GM18858 (cell line): ENCODE data around the gene CAVIN3.
A peak's percentile ranks its signal among the peaks of the same experiment; 100 is the strongest.

Source experiments
- ATAC-seq: cut with Tn5 transposase; IDR thresholded peaks from one replicate; pipeline ENCODE4 v1.9.1; 2021; ENCODE audit not compliant: unreplicated experiment

Gene CAVIN3, protein sequence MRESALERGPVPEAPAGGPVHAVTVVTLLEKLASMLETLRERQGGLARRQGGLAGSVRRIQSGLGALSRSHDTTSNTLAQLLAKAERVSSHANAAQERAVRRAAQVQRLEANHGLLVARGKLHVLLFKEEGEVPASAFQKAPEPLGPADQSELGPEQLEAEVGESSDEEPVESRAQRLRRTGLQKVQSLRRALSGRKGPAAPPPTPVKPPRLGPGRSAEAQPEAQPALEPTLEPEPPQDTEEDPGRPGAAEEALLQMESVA

DNA sequence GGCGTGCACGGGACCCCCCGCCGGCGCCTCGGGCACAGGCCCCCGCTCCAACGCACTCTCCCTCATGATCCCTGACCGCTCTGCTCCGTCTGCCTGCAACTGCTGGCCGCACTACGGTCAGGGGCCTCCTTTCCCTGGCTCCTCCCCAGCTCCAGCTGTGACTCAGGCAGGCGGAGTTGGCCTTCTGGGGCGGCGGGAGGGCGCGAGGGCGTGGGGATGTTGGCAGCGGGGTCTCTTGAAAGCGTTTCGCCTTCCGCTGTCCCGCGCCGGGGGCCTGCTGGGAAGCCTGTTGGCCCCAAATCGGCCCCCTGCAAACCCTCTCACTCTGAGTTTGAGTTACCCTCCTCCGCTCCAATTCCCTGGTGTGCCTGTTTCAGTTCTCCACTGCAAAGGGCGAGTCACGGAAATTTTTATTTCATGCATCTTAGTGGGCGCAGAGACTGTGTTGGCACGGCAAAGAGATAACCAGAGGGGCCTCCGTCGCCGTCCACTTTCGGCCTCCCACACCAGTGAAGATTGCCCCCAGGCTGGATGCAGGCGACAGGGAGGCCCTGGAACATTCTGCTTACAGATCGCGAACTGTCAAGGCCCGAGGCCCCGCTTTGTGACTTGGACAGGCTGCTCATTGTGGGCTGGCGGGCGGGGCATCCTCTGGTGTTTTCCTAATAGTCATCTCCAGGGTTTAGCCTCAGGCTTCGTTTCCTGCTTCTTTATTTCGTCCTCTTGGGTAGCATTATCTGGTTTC lies at the start of gene CAVIN3:
CAVIN3 (minus strand) TSS at position 91 of the 745 bp plus-strand sequence; CDS start at position 66, 25 bp downstream.
- peak; percentile 51 for ATAC-seq

DNA sequence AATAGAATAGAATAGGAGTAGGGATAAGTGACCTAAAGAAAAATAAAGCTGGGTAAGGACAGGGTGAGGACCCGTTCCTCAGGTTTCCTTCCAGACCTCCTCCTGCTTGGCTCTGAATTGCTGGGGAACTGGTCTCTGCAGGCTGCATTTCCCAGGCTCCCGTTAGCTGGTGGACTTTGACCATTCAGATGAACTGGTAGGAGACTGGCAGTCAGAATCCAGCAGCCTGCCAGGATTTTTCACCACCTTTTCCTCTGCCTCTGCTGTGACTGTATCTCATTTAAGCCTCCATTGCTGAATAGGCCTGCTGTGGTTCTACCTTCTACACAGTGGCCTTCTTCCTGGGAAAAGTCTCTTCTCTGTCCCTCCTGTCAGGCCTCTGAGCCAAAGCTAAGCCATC lies 45.4 kb upstream of the CAVIN3 start:
- no peak for ATAC-seq

DNA sequence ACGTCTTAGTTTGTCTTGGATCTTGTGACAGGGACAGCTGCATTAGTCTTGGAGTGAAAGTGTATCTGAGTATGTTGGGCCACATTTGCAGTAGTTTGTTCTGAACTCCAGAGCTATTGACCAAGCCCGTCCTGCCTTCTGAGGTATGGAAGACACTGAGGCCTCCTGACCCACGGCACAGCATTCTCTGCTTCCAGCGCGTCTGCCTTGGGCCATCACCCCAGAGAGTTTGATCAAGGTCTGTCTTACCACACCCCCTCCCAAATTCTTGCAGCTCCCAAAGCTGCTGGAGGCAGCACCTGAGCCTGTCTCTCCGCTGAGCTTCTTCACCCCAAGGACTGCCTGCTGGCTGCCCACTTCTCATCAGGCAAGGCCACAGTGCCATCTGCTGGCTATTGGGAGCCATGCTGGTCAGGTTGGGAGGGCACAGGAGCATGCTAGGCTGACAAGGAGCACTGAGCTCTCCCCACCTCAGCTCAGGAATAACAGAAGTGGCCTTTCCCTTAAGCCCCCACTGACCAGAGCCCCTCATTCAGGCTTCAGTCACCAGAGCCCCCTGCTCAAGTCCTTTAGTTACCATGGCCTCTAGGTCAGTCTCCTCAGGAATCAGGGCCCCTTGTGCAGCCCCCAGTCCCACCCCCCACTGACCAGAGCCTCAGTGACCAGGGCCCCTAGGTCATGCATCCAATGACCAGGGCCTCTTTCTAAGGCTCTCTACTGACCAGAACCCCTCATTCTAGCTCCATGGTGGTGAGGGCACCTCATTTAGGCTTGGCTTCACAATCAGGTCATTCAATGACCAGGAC lies 42.8 kb upstream of the CAVIN3 start:
- ATAC-seq, result no peak

DNA sequence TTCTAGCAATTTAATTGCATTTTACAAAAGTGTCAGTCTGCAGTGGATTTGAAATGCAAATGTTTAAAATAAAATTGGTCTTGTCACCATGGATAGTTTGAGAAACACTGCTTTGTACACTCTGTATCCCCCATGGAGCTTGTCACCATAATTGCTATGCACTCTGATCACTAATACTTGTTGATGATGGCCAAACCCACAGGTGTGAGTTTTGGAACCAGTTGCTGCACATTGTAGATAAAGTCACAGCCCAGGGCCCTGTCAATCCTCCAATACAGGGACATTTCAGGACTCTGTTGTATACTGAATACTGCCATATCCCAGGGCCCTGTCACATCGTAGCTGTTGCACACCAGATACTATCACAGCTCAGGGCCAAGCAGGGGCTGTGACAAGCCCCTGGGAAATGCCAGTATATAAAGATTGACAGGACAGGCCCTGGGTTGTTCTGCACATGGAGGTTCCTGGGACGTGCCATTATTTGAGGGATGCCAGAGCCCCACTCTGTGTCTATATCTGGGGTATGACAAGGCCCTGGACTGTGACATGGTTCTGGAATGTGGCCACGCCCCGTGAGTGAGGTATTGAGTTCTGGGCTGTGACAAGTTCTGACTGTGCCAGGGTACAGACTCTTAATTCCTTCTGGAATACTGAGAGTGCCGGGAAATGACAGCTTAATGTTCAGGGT lies 42.0 kb upstream of the CAVIN3 start:
- ATAC-seq, result no peak

DNA sequence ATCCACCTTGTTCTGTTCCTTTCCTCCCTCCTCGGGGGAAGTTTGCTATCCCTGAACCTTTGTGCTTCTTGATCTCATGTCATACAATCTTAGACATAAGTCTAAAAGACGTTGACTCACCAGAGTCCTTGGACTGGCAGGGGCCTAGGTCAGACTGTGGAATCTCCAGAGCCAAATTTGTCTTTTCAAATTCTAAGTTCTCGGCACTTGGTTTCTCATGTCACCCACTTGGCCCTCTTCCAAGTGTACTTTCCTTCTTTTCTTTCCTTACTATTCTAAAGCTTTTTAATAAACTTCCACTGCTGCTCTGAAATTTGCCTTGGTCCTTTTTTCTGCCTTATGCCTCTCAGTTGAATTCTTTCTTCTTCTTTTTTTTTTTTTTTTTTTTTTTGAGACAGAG lies 39.9 kb upstream of the CAVIN3 start:
- no peak for ATAC-seq

DNA sequence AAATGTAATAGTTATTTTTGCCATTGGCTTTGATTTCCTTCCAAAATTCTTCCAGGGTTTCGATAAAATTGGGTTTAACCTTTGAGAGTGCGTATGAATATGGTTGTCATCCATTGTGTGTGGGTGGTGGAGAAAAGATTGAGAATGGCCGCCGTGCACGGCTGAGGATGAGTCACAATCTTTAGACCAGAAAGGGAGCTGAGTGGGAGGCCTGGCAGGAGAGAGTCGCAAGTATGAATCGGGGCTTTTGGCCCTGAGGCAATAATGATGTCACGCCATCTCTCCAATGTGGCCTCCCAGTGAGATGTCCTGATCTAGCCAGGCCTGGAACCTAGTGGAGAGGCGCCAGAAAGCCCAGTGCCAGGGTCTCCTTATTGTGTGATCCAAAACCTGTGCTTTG lies 36.9 kb upstream of the CAVIN3 start:
- ATAC-seq, result no peak

DNA sequence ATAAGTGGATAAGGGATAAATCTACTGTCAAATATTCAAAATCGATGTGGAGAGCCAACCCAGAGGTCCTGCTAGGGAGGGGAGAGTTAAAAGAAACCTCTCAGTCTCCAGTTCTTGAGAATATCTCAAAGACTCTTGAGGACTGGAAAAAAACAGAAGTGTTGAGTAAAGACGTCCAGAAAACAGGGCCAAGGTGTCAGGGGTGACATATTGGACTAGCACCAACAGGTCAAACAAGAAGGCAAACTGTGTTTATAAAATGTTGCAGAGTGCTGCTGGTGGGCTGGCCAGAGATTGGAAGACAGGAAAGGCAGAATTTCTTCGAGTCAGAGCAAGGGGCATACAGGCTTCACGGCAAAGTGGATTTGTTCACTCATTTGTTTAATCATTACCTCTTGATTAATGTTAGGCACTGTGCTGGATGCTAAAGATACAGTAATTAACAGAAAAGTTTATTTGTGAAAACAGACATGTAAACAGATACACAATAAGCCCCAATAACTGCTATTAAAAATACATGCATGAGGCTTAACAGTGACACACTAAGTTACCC lies 36.3 kb upstream of the CAVIN3 start:
- no peak for ATAC-seq

DNA sequence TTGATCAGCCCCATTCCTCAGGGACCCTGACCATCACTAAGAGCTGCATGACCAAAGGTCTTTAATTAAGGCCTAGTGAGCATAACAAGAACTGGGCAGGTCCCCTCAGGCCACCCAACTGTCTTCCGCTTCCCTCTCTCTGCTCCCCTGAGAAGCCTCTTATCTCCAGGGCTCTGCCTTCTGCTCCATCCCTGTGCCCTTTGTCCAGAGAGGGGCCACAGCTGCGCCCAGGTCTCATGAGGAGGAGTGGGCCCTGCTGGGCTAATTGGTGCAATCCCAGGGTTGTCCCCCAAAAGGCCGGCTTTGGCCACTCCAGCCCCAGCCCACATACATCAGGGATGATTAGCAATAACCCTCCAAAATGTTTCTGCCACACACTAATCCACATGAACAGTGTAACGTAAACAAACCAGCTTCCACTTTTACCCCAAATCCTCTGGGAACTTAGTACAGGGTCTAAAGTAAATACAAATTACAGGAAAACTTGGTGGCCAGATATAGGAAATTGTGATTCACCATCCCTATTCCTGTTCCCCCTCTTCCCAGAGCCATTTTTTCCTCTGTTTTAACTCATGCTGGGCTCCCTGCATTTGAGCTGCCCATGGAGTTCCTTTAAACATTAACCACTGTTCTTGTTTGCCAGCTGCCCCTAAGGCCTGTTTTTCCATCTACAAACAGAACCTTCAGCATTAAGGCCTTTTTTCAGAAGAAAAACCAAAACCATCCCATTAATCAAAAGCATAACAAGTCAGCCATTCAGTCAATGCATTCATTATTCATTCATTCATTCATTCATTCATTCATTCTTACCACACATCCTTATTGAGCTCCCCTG lies 34.6 kb upstream of the CAVIN3 start:
- no peak for ATAC-seq

DNA sequence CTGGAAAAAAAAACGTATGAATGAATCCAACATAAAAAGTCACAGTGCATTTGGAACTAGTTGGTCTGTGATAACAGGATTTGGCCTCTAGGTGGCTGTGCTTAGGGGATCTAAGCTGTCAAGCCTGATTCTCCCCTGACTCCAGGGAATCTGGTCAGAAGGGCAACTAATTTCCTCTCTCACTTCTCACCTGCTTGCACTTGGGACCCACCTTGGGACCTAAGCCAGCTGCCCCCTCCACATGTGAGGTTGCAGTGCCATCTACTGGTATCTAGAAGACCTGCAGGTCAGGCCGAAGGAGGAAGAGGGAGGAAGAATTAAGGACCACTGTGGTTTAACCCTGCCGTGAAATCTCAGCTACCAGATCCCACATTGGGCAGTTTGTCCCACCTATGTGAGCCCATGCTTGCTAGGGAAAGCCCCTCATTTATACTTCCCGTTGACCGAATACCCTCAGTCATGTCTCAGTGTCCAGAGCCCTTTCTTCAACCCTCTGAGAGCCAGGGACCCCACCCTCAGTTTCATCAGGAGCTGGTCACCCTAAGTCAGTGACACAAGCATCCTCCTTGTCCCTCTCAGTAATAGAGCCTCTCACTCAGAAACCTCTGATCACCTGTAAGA lies 33.2 kb upstream of the CAVIN3 start:
- ATAC-seq, result peak; percentile 77

DNA sequence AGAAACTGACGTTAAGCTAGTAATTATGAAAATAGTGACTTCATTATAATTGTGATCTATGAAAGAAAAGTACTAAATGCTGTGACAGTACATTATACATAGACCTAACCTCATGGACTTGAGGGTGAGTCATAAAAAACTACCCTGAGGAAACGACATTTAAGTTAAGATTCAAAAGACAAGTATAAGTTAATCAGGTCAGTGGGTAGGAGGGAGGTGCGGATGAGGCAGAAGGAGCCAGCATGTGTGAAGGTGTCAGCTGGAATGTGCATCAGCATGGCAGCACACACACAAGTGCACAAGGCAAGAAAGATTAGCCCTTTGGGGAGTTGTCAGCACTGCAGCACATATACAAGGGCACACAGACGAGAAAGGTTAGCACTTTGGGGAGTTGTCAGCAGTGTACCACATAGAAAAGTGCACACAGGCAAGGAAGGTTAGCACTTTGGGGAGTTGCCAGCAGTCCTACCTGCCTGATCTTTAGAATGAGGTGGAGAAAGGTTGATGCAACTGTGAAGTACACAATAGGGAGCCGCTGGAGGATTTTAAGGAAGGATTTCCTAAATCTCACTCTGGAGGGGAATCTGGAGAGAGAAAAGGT lies 31.6 kb upstream of the CAVIN3 start:
- ATAC-seq, result no peak

DNA sequence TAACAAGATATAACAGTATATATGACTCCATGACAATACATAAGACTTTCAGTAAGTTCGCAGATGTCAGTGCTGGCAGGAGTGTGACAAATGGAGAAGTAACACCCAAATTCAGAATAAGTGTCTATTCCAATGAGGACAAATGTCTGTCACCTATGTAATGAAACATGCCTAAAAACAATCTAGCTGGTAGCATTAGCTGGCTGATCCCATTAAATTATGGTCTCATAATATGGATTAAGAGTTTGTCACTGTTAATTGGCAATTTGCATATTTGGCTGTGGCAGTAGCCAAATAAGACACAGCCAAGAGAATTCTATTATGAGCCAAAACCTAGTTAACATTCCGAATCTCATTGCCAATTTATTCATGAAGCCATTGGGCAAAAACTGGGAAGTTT lies 30.2 kb upstream of the CAVIN3 start:
- ATAC-seq, result no peak

DNA sequence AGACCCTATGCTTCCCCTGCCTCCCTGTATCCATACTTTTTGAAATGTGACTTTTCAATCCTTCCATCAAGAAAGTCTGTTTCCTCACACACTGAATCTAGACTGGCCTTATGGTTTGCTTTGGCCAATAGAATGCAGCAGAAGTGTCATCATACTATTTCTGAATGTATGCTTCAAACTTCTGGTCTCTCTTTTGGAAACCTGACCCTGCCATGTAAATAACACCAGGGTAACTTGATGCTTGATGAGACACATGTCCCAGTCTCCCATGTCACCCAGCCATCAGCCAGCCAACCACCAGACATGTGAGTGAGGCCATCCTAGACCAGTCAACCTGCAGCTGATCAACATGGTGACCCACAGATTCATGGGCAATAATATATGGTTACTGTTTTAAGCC lies 29.7 kb upstream of the CAVIN3 start:
- ATAC-seq, result no peak

DNA sequence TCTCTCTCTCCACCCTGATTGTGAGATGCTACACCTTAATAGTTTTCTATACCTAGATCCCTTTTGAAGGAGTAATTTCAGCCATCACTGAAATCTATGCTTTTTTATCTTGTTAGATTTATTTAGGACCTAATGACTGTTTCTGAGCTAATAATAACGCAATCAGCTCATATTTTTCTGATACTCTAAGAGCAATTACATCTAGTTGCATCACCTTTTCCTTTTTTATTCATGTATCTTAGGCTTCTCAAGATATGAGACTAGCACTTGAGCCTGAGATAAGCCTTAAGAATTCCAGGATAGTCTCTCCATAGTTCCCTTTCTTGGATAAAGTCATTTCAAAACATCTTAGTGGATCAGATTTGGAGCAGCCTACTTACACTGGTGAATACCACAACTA lies 25.1 kb upstream of the CAVIN3 start:
- no peak for ATAC-seq

DNA sequence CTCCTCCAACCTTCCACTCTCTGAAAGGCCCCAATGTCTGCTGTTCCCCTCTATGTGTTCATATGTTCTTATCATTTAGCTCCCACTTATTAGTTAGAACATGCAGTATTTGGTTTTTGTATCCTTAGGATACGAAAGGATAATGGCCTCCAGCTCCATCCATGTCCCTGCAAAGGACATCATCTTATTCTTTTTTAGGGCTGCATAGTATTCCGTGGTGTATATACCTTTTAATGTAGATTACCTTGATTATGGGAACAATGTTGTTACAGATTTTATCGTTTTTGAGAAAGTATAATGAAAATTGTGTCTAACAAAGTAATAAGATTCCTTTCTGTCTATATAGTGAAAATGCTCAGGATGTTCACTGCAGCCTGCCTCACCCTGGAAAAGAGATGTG lies 16.0 kb upstream of the CAVIN3 start:
- no peak for ATAC-seq

DNA sequence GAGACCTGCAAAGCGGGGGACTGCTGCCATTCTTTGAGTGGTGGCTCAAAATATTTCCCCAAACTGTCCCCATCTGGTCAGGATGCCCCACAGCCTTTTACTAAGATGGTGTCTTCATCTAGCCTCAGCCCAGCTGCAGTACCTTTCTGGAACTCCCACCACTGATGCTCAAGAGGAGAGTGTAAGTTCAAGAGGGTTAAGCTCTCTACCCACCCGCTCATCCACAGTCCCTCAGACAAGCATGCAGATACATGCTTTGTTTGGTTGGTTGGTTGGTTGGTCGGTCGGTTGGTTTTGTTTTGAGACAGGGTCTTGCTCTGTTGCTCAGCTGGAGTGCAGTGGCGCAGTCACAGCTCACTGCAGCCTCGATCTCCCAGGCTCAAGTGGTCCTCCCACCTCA lies 14.5 kb upstream of the CAVIN3 start:
- no peak for ATAC-seq

DNA sequence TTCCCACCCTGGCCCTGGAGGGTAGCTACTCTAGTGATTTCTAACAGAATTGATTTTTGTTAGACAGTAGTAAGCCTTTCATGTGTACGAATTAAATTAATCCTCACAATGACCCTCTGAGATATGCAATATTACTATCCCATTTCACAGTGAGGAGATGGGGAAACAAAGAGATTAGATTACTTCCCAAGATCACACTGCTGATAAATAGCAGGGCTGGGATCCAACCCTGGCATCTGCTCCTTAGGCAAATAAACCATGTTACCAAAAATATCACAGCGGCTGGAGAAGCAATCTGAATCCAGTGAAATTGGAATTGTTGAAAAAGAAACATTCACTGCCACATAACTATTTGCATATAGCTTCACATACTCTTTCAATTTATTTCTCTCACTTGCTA lies 12.8 kb upstream of the CAVIN3 start:
- ATAC-seq, result no peak

DNA sequence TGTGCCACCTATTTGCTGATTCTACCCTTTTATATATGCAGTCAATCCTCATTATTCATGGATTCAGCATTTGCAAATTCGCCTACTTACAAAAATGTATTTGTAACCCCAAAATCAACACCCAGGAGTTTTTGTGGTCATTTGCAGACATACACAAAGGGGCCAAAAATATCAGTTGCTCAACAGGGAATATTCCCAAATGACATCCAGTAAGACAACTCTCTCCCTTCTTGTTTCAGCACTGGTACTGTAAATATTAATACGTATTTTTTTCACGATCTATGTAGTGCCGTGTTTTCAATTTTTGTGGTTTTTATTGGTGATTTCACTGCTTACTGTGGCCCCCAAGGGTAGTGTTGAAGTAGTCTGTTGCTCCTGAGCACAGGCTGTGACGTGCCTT lies 11.8 kb upstream of the CAVIN3 start:
- no peak for ATAC-seq

DNA sequence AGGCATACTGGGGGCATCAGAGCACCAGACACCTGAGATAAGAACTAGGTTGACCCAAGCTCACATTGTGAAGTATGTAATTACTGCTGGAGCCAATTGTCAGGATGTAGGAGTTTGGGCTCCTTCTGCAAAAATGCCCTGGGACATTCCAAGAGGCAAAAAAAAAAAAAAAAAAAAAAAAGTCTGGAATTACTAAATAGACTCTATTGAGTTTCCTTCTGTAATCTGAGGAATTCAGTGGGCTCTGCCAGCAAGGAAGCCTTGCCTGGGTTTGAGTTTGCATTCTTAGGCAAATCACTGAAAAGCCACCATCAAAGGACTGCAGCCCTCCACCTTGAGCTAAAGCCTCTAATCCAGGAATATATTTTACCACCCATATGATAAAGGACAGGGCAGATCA lies 8.0 kb upstream of the CAVIN3 start:
- ATAC-seq, result no peak

DNA sequence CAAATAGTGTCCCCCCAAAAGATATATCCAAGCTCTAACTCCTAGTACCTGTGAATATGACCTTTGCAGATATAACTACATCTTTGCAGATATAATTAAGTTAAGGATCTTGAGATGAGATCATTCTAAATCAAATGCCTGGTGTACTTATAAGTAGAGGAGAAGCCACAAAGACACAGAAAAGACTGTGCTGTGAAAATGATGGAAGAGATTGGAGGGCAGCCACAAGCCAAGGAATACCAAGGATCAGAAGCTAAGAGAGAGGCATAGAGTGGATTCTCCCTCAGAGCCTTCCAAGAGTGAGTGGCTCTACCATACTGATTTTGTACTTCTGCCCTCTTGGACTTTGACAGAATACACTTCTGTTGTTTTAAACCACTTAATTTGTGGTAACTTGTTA lies 7.5 kb upstream of the CAVIN3 start:
- no peak for ATAC-seq
